GM23338 (cell line): ENCODE data around the gene BCAS3. TPM values are rescaled to one million over a fixed set of nuclear protein-coding genes. Genes with fewer than 3 reads are reported as not detected.
A peak's percentile ranks its signal among the peaks of the same experiment; 100 is the strongest.

Experiments used
- ATAC-seq: fragments of 200-7000 bp; cut with Tn5 transposase; 3 replicates; pipeline ENCODE4 v1.9.1; 2020
- DNase-seq: peaks from one replicate; pipeline ENCODE4 v3.0.0-alpha.2; 2015; ENCODE audit warnings: low spot score
- H2AFZ ChIP-seq: fragments of 200-600 bp; sonication (generic); 2 replicates; pipeline ENCODE4 v1.8.0; 2016; ENCODE audit warnings: antibody characterized with exemption, mild to moderate bottlenecking, moderate library complexity
- H3F3A ChIP-seq: fragments of 200-600 bp; sonication (generic); replicated peaks from 2 replicates; pipeline ENCODE4 v1.8.0; 2017; ENCODE audit warnings: antibody characterized with exemption, mixed run types, low read depth
- H3K27ac ChIP-seq: fragments of 200-600 bp; sonication (generic); 2 replicates; pipeline ENCODE4 v1.6.1; 2016; ENCODE audit warnings: low read depth
- H3K27me3 ChIP-seq: fragments of 200-600 bp; sonication (generic); 2 replicates; pipeline ENCODE4 v1.8.0; 2016; ENCODE audit warnings: mild to moderate bottlenecking, mixed run types, moderate library complexity; ENCODE audit not compliant: insufficient read depth
- H3K36me3 ChIP-seq: fragments of 200-600 bp; sonication (generic); 2 replicates; pipeline ENCODE4 v1.8.0; 2016; ENCODE audit warnings: mild to moderate bottlenecking; ENCODE audit not compliant: insufficient read depth
- H3K4me1 ChIP-seq: fragments of 200-600 bp; sonication (generic); 2 replicates; pipeline ENCODE4 v1.8.0; 2016; ENCODE audit warnings: mild to moderate bottlenecking, moderate library complexity; ENCODE audit not compliant: insufficient read depth
- H3K4me2 ChIP-seq: fragments of 200-600 bp; sonication (generic); 2 replicates; pipeline ENCODE4 v1.7.1; 2017; ENCODE audit warnings: mixed run types
- H3K4me3 ChIP-seq: fragments of 200-600 bp; sonication (generic); 2 replicates; pipeline ENCODE4 v1.6.1; 2016; ENCODE audit warnings: mixed run types
- H3K79me2 ChIP-seq: fragments of 200-600 bp; sonication (generic); replicated peaks from 2 replicates; pipeline ENCODE4 v1.8.0; 2017; ENCODE audit warnings: mild to moderate bottlenecking; ENCODE audit not compliant: insufficient read depth
- H3K9me2 ChIP-seq: fragments of 200-600 bp; sonication (generic); 2 replicates; pipeline ENCODE4 v1.8.0; 2017; ENCODE audit not compliant: insufficient read depth
- H4K20me1 ChIP-seq: fragments of 200-600 bp; sonication (generic); replicated peaks from 2 replicates; pipeline ENCODE4 v1.8.0; 2017; ENCODE audit warnings: mild to moderate bottlenecking; ENCODE audit not compliant: insufficient read depth
- H3K27ac Mint-ChIP-seq: 2 replicates; pipeline ENCODE4 v1.8.0; 2020; ENCODE audit warnings: inconsistent platforms, mild to moderate bottlenecking, moderate library complexity, mixed read lengths
- H3K27me3 Mint-ChIP-seq: 3 replicates; pipeline ENCODE4 v1.8.0; 2022; ENCODE audit warnings: low read depth, mild to moderate bottlenecking, moderate library complexity, mixed read lengths, inconsistent platforms; ENCODE audit not compliant: insufficient read depth, poor library complexity
- H3K36me3 Mint-ChIP-seq: 3 replicates; pipeline ENCODE4 v1.8.0; 2021; ENCODE audit warnings: low read depth, mild to moderate bottlenecking, inconsistent platforms, moderate library complexity, mixed read lengths
- H3K4me1 Mint-ChIP-seq: 3 replicates; pipeline ENCODE4 v1.8.0; 2020; ENCODE audit warnings: mild to moderate bottlenecking, inconsistent platforms, mixed read lengths
- H3K4me3 Mint-ChIP-seq: 3 replicates; pipeline ENCODE4 v1.8.0; 2021; ENCODE audit warnings: moderate library complexity, mild to moderate bottlenecking, inconsistent platforms, mixed read lengths
- H3K9me3 Mint-ChIP-seq: 3 replicates; pipeline ENCODE4 v1.8.0; 2020; ENCODE audit warnings: moderate library complexity, mild to moderate bottlenecking, inconsistent platforms, mixed read lengths
- CREB1 ChIP-seq: fragments of 250-450 bp; sonication (Bioruptor Pico); IDR thresholded peaks from 2 replicates; pipeline ENCODE4 v1.5.0; 2020; ENCODE audit warnings: low read depth, mild to moderate bottlenecking, moderate library complexity
- CTCF ChIP-seq, 2 experiments: fragments of 200-600 bp in 1 of 2; sonication (generic) in 1 of 2; conservative IDR thresholded peaks; 2 replicates each; pipeline versions ENCODE4 v1.5.1 to v1.6.1; 2016 to 2017; ENCODE audit warnings: antibody characterized with exemption in 2 of 2, low read depth in 2 of 2, mild to moderate bottlenecking in 2 of 2, moderate library complexity in 1 of 2
- ETS1 ChIP-seq: IDR thresholded peaks from 2 replicates; pipeline ENCODE4 v1.6.1; 2016; ENCODE audit warnings: antibody characterized with exemption
- EZH2 ChIP-seq: fragments of 200-600 bp; sonication (generic); IDR thresholded peaks from one replicate; pipeline ENCODE4 v1.8.0; 2017; ENCODE audit warnings: antibody characterized with exemption, mild to moderate bottlenecking, low read depth; ENCODE audit not compliant: unreplicated experiment
- EZH2phosphoT487 ChIP-seq: fragments of 200-600 bp; sonication (generic); IDR thresholded peaks from one replicate; pipeline ENCODE4 v1.8.1; 2018; ENCODE audit warnings: antibody characterized with exemption; ENCODE audit not compliant: unreplicated experiment
- NANOG ChIP-seq: IDR thresholded peaks from 2 replicates; pipeline ENCODE4 v1.6.1; 2016; ENCODE audit warnings: antibody characterized with exemption, borderline replicate concordance
- STAT1 ChIP-seq: IDR thresholded peaks from one replicate; pipeline ENCODE4 v1.6.1; 2016; ENCODE audit warnings: antibody characterized with exemption; ENCODE audit not compliant: unreplicated experiment
- ZNF331 ChIP-seq: fragments of 250-450 bp; sonication (Bioruptor Pico); IDR thresholded peaks from 2 replicates; pipeline ENCODE4 v1.5.0; 2020; ENCODE audit warnings: low read depth, mild to moderate bottlenecking, moderate library complexity
- ZNF462 ChIP-seq: fragments of 250-450 bp; sonication (Bioruptor Pico); IDR thresholded peaks from 2 replicates; pipeline ENCODE4 v1.5.0; 2020; ENCODE audit warnings: mild to moderate bottlenecking, moderate library complexity
- polyA plus RNA-seq: library from polyadenylated mRNA; unstranded; fragments of >200 nt; fragmentation: Nextera tagmentation; extraction: Ambion mirVana; gene quantifications from 2 replicates; pipeline ENCODE4 v1.2.1, GENCODE V29; 2016
- total RNA-seq: library from RNA; depleted of rRNA; stranded (reverse); fragments of >200 nt; shearing (Covaris generic); gene quantifications from 2 replicates; pipeline ENCODE4 v1.2.3, GENCODE V29; 2014

BCAS3 gene
- total and polyA plus RNA-seq, 2 experiments from 2014 or later: 8.2 to 28.0 TPM

- H2AFZ ChIP-seq: no peak overlapping the region
- H3K36me3 Mint-ChIP-seq: no peaks in the 10 kb centered on the region
- H3K27ac Mint-ChIP-seq: no peak overlapping the region
Observed at GRCh38 chr17:60720763-60721531, 43.3 kb downstream of the BCAS3 start.

GRCh38 chr17:60724647-60725046, 47.0 kb downstream of the BCAS3 start:
- H3K4me3 Mint-ChIP-seq: no peak overlapping the region
- H3K27ac ChIP-seq: no peak overlapping the region

More at GRCh38 chr17:60720763-60721531, 43.3 kb downstream of the BCAS3 start:
- Histone ChIP-seq H3K4me3 (no peak overlapping the region), H3K4me1 (no peaks in the 10 kb centered on the region), H3K36me3 (no peaks in the 10 kb centered on the region), H3F3A (no peaks in the 10 kb centered on the region), H3K27me3 (no peaks in the 10 kb centered on the region), H3K27ac (no peak overlapping the region), H3K79me2 (no peaks in the 10 kb centered on the region), H3K9me2 (no peaks in the 10 kb centered on the region), H3K4me2 (no peak overlapping the region), H4K20me1 (no peaks in the 10 kb centered on the region)
- H3K4me3 Mint-ChIP-seq: no peak overlapping the region
- DNase-seq (peak; percentile 76), ATAC-seq (no peak; the same call in 2 of the 3 replicates)
- no peaks in the 10 kb centered on the region for H3K4me1 Mint-ChIP-seq
- no peaks in the 10 kb centered on the region for H3K27me3 Mint-ChIP-seq
- TF ChIP-seq ZNF331: no peak
- TF ChIP-seq EZH2: no peak
- TF ChIP-seq CTCF (conservative IDR thresholded peaks at IDR 0.05; ENCODE audit: low read depth in 2 of 2): peak; percentile 86 to 93
- no peaks in the 10 kb centered on the region for H3K9me3 Mint-ChIP-seq

More at GRCh38 chr17:60724647-60725046, 47.0 kb downstream of the BCAS3 start:
- TF ChIP-seq ZNF331 (no peak), CREB1 (no peak), STAT1 (no peak), ZNF462 (CRISPR knock-in tag) (no peak), EZH2phosphoT487 (no peak), ETS1 (no peak), NANOG (no peak)
- H3K27me3 ChIP-seq: no peaks in the 10 kb centered on the region
- H4K20me1 ChIP-seq: no peaks in the 10 kb centered on the region
- H3K4me3 ChIP-seq: no peak overlapping the region
- H3K9me2 ChIP-seq: no peaks in the 10 kb centered on the region
- H2AFZ ChIP-seq: no peak overlapping the region
- H3K4me2 ChIP-seq: no peak overlapping the region
- Mint-ChIP-seq H3K36me3 (no peaks in the 10 kb centered on the region), H3K4me1 (no peaks in the 10 kb centered on the region), H3K27me3 (no peaks in the 10 kb centered on the region), H3K27ac (no peak overlapping the region), H3K9me3 (no peaks in the 10 kb centered on the region)
- no peak for DNase-seq
- no peak for ATAC-seq
- H3K4me1 ChIP-seq: no peaks in the 10 kb centered on the region
- H3K79me2 ChIP-seq: no peaks in the 10 kb centered on the region
- H3F3A ChIP-seq: no peaks in the 10 kb centered on the region
- H3K36me3 ChIP-seq: no peaks in the 10 kb centered on the region
